Measurements from ENCODE around the gene OR5K4. TPM values are rescaled to one million over a fixed set of nuclear protein-coding genes. Genes with fewer than 3 reads are reported as not detected.

The OR5K4 gene
- total RNA-seq = not detected

- ChIA-PET POLR2A (no interaction called here), CTCF (no interaction called here)
Observed at GRCh38 chr3:98353554-98353953, at the start of gene OR5K4. Gene OR5K4 (plus strand): TSS chr3:98353854. CDS start chr3:98353854, 0 bp downstream.

GRCh38 chr3:98322101-98322500 is 31.6 kb upstream of the OR5K4 start:
- ChIA-PET POLR2A (no interaction called here), CTCF (no interaction called here)

- CTCF ChIA-PET = no interaction called here
- POLR2A ChIA-PET = no interaction called here
Observed at GRCh38 chr3:98322686-98323085, 31.0 kb upstream of the OR5K4 start.

GRCh38 chr3:98323425-98323824 is 30.2 kb upstream of the OR5K4 start:
- CTCF ChIA-PET = no interaction called here
- POLR2A ChIA-PET = no interaction called here

- ChIA-PET POLR2A (no interaction called here), CTCF (no interaction called here)
Observed at GRCh38 chr3:98325055-98325454, 28.6 kb upstream of the OR5K4 start.

GRCh38 chr3:98326105-98326893 is 27.4 kb upstream of the OR5K4 start:
- POLR2A ChIA-PET = no interaction called here
- CTCF ChIA-PET = interaction anchor here (0.7 kb wide), 1 partner anchor 287 kb away, joined by 3 read pairs; no protein-coding TSS in a partner anchor

- POLR2A ChIA-PET = no interaction called here
- CTCF ChIA-PET = interaction anchor here (0.7 kb wide), 1 partner anchor 287 kb away, joined by 3 read pairs; no protein-coding TSS in a partner anchor
Observed at GRCh38 chr3:98326945-98327344, 26.7 kb upstream of the OR5K4 start.

GRCh38 chr3:98328933-98329332 is 24.7 kb upstream of the OR5K4 start:
- POLR2A ChIA-PET = no interaction called here
- CTCF ChIA-PET = interaction anchor here (0.6 to 3.2 kb wide), 5 partner anchors 11 to 289 kb away, joined by 3 to 17 read pairs (median 3); no protein-coding TSS in a partner anchor

- ChIA-PET CTCF (interaction anchor here (0.6 to 3.2 kb wide), 5 partner anchors 11 to 290 kb away, joined by 3 to 17 read pairs (median 3); no protein-coding TSS in a partner anchor), POLR2A (no interaction called here)
Observed at GRCh38 chr3:98329392-98330124, 24.1 kb upstream of the OR5K4 start.

GRCh38 chr3:98331329-98331728 is 22.3 kb upstream of the OR5K4 start:
- ChIA-PET POLR2A (no interaction called here), CTCF (no interaction called here)

- POLR2A ChIA-PET = no interaction called here
Observed at GRCh38 chr3:98333989-98334606, 19.6 kb upstream of the OR5K4 start.

GRCh38 chr3:98339031-98339430 is 14.6 kb upstream of the OR5K4 start:
- ChIA-PET CTCF (interaction anchor here (0.6 kb wide), 1 partner anchor 620 kb away, joined by 3 read pairs; no protein-coding TSS in a partner anchor), POLR2A (no interaction called here)

More at GRCh38 chr3:98333989-98334606, 19.6 kb upstream of the OR5K4 start:
- CTCF ChIA-PET = no interaction called here

GRCh38 chr3:98341758-98342157 is 11.9 kb upstream of the OR5K4 start:
- ChIA-PET POLR2A (no interaction called here), CTCF (no interaction called here)

GRCh38 chr3:98343647-98344507 is 9.8 kb upstream of the OR5K4 start:
- CTCF ChIA-PET = interaction anchor here (1.5 kb wide), 2 partner anchors 304 to 305 kb away, joined by 4 read pairs; no protein-coding TSS in a partner anchor
- POLR2A ChIA-PET = no interaction called here

- ChIA-PET CTCF (no interaction called here), POLR2A (no interaction called here)
Observed at GRCh38 chr3:98350082-98350481, 3.6 kb upstream of the OR5K4 start.

GRCh38 chr3:98359250-98359649 is 5.6 kb downstream of the OR5K4 start:
- CTCF ChIA-PET = no interaction called here
- POLR2A ChIA-PET = no interaction called here

GRCh38 chr3:98359993-98360675 is 6.5 kb downstream of the OR5K4 start:
- POLR2A ChIA-PET = no interaction called here
- CTCF ChIA-PET = no interaction called here

- ChIA-PET CTCF (no interaction called here), POLR2A (no interaction called here)
Observed at GRCh38 chr3:98360681-98361080, 7.0 kb downstream of the OR5K4 start.

- ChIA-PET POLR2A (no interaction called here), CTCF (no interaction called here)
Observed at GRCh38 chr3:98361289-98361688, 7.6 kb downstream of the OR5K4 start.
